Measurements from ENCODE around the gene STAC3.

The STAC3 gene

DNA sequence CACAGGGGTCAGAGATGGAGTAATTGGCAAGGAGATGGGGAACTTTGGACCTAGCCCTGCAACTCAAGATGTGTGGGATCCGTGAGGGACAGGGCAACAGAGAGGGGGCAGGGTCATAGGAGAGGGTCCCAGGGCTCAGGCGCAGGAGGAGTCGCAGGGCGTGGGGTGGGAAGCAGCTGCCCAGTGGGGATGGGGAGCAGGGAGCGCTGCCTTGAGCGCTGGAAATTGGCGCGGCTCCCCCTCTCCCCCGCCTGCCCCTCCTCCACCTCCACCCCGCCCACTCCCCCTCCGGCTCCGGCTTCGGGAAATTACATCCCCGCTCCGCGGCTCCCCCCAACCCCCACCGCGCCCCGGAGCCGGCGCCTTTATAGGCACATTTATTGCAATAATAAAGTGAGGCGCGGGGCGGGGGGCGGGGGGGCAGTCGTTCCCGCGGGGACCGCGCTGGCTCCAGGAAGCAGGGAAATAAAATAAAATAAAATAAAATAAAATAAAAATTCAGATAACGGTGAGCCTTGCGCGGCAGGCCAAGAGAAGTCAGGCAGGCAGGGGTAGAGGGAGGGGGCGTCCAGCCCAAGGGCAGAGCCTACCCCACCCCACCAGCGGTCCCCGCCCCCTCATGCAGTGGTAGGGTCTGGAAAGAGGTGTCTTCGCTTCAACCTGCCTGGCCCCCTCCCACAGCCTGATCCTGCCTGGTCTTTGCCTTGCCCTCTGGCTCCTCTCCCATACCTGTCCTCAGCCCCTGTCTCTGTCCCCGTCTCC is 30.8 kb downstream of the STAC3 start:
- ChIA-PET POLR2A (no interaction called here), CTCF (interaction anchor here (0.6 to 3.1 kb wide), 5 partner anchors 9 to 239 kb away, joined by 3 to 20 read pairs (median 3); partner anchors contain the start of genes GLI1 and SHMT2)
- DNase-seq (ENCODE audit: extremely low spot score): no peak
- TF ChIP-seq, protein P1, sequence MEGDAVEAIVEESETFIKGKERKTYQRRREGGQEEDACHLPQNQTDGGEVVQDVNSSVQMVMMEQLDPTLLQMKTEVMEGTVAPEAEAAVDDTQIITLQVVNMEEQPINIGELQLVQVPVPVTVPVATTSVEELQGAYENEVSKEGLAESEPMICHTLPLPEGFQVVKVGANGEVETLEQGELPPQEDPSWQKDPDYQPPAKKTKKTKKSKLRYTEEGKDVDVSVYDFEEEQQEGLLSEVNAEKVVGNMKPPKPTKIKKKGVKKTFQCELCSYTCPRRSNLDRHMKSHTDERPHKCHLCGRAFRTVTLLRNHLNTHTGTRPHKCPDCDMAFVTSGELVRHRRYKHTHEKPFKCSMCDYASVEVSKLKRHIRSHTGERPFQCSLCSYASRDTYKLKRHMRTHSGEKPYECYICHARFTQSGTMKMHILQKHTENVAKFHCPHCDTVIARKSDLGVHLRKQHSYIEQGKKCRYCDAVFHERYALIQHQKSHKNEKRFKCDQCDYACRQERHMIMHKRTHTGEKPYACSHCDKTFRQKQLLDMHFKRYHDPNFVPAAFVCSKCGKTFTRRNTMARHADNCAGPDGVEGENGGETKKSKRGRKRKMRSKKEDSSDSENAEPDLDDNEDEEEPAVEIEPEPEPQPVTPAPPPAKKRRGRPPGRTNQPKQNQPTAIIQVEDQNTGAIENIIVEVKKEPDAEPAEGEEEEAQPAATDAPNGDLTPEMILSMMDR (IDR thresholded peaks at IDR 0.05; ENCODE audit: control extremely low read depth, extremely low read depth, low read depth, missing control alignments): no peak

DNA sequence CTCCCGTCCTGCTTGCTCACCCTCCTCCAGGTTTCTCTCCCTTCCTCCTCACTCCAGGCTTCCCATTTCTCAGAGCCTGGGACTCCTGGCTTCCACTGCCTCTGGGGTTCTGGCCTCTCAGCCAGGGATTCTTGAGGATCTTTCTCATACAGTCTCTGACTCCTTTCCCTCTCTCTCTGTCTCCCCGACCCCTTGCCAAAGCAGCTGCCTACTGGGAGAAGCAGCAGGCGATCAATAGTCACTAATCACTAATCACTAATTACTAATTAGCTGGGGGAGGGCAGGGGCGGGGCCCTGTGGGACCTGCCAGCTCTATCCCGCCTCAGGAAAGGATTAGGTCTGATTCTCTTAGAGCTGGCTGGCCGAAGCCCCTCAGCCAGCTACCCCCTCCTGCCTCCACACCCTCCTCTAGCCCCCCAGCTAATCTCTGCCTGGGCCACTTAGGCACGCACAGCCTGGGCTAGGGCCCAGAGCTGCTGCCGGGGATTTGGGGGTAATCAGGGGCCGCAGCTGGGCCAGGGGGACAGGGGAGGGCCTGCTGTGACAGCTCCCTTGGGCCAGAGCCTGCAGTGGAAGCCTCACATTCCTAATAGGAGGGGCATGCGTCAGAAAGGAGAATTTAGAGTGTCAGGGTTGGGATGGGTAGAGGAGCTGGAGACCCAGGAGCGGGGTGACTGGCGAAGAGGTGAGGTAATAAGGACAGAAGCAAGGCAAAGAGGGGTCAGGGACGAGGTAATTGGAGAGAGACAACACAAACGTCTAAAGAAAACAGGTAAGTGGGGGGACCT is 31.6 kb downstream of the STAC3 start:
- TF ChIP-seq, protein P1 (IDR thresholded peaks at IDR 0.05; ENCODE audit: control extremely low read depth, extremely low read depth, low read depth, missing control alignments): no peak
- CTCF ChIA-PET: interaction anchor here (0.6 to 3.1 kb wide), 6 partner anchors 8 to 240 kb away, joined by 3 to 20 read pairs (median 8); partner anchors contain the start of genes GLI1 and SHMT2
- POLR2A ChIA-PET: interaction anchor here (0.5 to 1.5 kb wide), 3 partner anchors 8 to 138 kb away, joined by 3 to 6 read pairs (median 3); no protein-coding TSS in a partner anchor
- no peak for DNase-seq (ENCODE audit: extremely low spot score)

DNA sequence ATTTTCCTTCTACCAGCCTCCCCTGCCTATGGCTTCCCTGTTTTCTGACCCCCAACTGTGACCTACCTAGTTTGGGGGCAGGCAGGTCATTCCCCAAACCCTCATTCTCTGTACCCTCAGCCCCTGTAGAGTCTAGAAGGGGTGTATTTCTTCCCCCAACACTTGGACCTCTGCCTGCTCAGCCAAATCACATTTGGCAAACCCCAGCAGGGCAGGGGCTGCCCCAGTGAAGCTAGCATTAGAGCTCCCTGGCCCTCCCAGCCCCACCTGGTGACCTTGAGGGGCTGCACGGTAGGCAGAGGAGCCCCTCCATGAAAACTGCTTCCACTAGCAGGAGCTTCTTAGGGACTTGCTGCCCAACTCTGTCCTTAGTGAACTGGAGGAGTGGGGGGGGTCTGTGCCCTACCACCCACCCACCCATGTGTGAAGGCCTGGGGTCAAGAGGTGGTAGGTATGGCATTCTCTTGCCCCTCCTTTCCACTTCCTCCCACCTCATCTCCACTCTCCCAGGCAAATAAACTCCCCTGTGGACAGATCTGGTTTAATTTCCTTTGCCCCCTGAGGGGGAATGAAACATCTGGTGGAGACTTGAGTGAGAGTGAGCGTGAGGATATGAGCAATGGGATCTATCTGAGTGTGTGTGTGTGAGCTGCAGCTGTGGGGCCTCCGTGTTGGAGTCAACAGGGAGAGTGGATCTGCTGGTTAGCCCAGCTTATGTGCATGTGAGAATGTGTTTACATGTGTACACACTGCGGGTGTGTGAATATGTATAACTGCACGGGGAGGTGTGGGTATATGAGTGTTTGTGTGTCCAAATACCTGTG is 32.7 kb downstream of the STAC3 start:
- CTCF ChIA-PET: interaction anchor here (1.5 to 3.1 kb wide), 5 partner anchors 9 to 26 kb away, joined by 4 to 20 read pairs (median 8); partner anchors contain the start of gene SHMT2
- TF ChIP-seq, protein P1 (IDR thresholded peaks at IDR 0.05; ENCODE audit: control extremely low read depth, extremely low read depth, low read depth, missing control alignments): no peak
- no peak for DNase-seq (ENCODE audit: extremely low spot score)
- POLR2A ChIA-PET: interaction anchor here (1.5 kb wide), 2 partner anchors 10 to 11 kb away, joined by 3 to 6 read pairs; partner anchors contain the start of gene SHMT2

DNA sequence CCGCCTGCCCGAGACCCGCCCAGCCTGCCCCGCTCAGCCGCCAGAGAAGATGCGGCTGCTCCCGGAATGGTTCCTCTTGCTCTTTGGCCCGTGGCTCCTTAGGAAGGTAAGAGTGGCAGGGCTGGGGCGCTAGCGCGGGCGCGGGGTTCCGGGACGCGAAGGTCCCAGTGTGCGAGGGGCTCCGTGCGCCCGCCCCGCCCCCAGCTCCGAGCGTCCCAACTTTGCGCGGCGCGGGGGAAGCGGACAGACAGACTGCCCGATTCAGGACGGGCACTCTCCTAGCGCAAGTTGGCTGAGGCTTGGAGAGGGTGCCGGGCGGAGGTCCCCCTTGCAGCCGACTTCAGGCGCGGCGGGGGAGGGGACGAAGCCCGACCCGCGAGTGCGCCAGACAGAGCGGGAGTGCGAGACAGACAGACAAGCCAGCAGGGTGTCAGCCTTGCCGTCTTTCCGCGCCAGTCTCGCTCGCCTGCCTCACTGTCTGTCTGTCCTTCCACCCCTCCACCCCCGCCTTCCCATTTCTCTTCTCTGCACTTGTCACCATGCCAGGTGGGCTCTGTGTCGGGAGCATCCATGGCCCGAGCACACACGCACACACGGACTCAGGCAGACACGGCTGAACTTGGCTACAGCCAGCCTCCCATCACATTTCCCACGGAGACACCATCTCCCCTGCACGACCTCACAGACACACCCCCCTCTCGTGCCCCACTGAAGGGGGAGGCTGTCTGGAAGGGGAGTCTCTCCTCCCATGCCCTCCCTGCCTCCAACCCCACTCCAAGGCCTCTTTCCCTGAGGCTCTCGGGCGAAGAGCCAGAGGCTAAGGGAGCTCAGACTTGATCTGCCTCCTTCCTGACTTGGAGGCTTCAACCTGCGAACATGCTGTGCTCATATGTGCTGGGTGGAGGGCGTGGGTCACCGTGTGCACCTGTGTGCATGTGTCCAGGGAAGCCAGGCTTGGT is 33.8 kb downstream of the STAC3 start:
- CTCF ChIA-PET: interaction anchor here (1.5 to 5.3 kb wide), 6 partner anchors 10 to 27 kb away, joined by 4 to 403 read pairs (median 10); partner anchors contain the start of gene SHMT2
- DNase-seq (ENCODE audit: extremely low spot score): no peak
- TF ChIP-seq, protein P1 (IDR thresholded peaks at IDR 0.05; ENCODE audit: control extremely low read depth, extremely low read depth, low read depth, missing control alignments): no peak
- POLR2A ChIA-PET: interaction anchor here (1.5 kb wide), 2 partner anchors 11 to 12 kb away, joined by 3 to 6 read pairs; partner anchors contain the start of gene SHMT2

DNA sequence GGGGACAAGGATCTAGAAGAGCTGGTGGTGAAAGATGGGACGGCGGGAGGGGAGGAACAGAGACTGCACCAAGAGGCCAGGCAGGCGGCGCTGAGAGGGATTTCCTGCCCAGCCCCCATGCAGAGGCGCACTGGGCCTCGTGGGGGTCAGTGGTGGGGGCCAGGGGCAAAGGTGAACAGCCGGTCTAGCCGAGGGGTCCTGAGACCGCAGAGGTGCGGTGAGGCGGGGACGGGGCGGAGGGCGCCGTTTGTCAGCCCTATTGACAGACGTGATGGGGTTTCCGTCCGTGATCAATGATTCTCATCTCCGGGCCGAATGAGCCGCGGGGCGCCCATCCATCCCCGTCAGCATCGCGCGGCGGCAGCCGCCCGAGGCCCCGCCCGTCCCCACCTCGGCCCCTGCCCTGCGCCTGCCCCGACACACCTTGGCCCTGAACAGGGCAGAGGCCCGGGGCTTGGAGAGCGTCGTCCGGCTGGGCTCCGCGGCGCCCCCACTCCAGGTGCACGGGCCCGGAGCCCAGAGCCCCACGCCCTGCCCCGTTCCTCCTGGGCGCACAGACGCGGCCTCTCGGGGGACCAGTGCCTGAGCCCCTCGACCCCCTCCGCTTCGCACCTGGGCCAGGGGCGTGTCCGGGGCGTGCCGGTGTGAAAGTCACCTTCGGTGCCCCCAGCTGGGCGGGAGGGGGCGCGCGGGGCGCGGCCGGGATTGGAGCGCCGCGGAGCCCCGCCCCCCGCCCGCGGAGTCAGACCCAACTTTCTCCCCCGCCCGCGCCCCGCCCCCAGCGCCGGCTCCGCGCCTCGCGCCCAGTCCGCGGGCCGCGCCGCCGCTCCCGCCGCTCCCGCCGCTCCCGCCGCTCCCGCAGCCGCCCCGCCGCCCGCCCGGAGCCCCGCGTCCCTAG is 34.7 kb downstream of the STAC3 start, which contains the start of gene NXPH4:
Gene NXPH4, plus strand, starts transcription at position 781 of the 898 bp plus-strand sequence. CDS start 176 bp downstream, outside the sequence.
- TF ChIP-seq, protein P1 (IDR thresholded peaks at IDR 0.05; ENCODE audit: control extremely low read depth, extremely low read depth, low read depth, missing control alignments): no peak
- CTCF ChIA-PET: interaction anchor here (0.8 to 5.3 kb wide), 4 partner anchors 7 to 247 kb away, joined by 3 to 403 read pairs (median 40); partner anchors contain the start of gene SHMT2
- DNase-seq (ENCODE audit: extremely low spot score): peak; percentile 75

More for the DNA sequence above, 34.7 kb downstream of the STAC3 start, which contains the start of gene NXPH4:
- POLR2A ChIA-PET: interaction anchor here (1.0 kb wide), 1 partner anchor 13 kb away, joined by 3 read pairs; the partner anchor contains the start of gene SHMT2

Data from GM10248 (cell line).